H9 (cell line): Measurements from ENCODE around the gene NCAM1. TPM values are rescaled to one million over a fixed set of nuclear protein-coding genes. Genes with fewer than 3 reads are reported as not detected.

ENCODE experiments used
- DNase-seq: peaks from one replicate; pipeline ENCODE4 v3.0.0-alpha.2; 2017
- H2AFZ ChIP-seq: one replicate; pipeline ENCODE4 v1.6.1; 2013; ENCODE audit warnings: mild to moderate bottlenecking, low read length, control low read depth, moderate library complexity
- H2AK5ac ChIP-seq: 2 replicates; pipeline ENCODE4 v1.6.1; 2013; ENCODE audit warnings: low read length, control low read depth, mixed read lengths; ENCODE audit not compliant: insufficient read length
- H2BK120ac ChIP-seq: one replicate; pipeline ENCODE4 v1.6.1; 2013; ENCODE audit warnings: low read depth, mild to moderate bottlenecking, low read length, control low read depth, inconsistent platforms; ENCODE audit not compliant: poor library complexity, severe bottlenecking
- H2BK12ac ChIP-seq: 2 replicates; pipeline ENCODE4 v1.6.1; 2013; ENCODE audit warnings: low read length, control low read depth, mixed read lengths, low read depth; ENCODE audit not compliant: insufficient read length
- H2BK15ac ChIP-seq: 2 replicates; pipeline ENCODE4 v1.6.1; 2013; ENCODE audit warnings: low read depth, low read length, control low read depth
- H2BK20ac ChIP-seq: one replicate; pipeline ENCODE4 v1.6.1; 2013; ENCODE audit warnings: low read depth, mild to moderate bottlenecking, low read length, control low read depth, inconsistent platforms; ENCODE audit not compliant: poor library complexity, severe bottlenecking
- H2BK5ac ChIP-seq: 2 replicates; pipeline ENCODE4 v1.6.1; 2013; ENCODE audit warnings: low read length, control low read depth, mixed read lengths; ENCODE audit not compliant: insufficient read length
- H3K14ac ChIP-seq: 2 replicates; pipeline ENCODE4 v1.6.1; 2013; ENCODE audit warnings: low read length, control low read depth; ENCODE audit not compliant: insufficient read depth
- H3K18ac ChIP-seq: 2 replicates; pipeline ENCODE4 v1.6.1; 2013; ENCODE audit warnings: low read depth, mild to moderate bottlenecking, mixed read lengths, low read length, control low read depth; ENCODE audit not compliant: insufficient read length
- H3K23ac ChIP-seq: 2 replicates; pipeline ENCODE4 v1.6.1; 2013; ENCODE audit warnings: low read length, control low read depth, mixed read lengths, low read depth; ENCODE audit not compliant: insufficient read length
- H3K23me2 ChIP-seq: 2 replicates; pipeline ENCODE4 v1.6.1; 2013; ENCODE audit warnings: low read depth, mild to moderate bottlenecking, mixed read lengths, low read length, control low read depth; ENCODE audit not compliant: insufficient read length, poor library complexity, severe bottlenecking
- H3K27ac ChIP-seq: 2 replicates; pipeline ENCODE4 v1.5.1; 2013; ENCODE audit warnings: low read length, control low read depth, mixed read lengths, low read depth; ENCODE audit not compliant: insufficient read length
- H3K27me3 ChIP-seq: 2 replicates; pipeline ENCODE4 v1.6.1; 2013; ENCODE audit warnings: low read length, control low read depth, inconsistent platforms; ENCODE audit not compliant: insufficient read depth
- H3K4ac ChIP-seq: 2 replicates; pipeline ENCODE4 v1.6.1; 2013; ENCODE audit warnings: low read depth, mild to moderate bottlenecking, control low read depth, inconsistent platforms, low read length, moderate library complexity
- H3K4me1 ChIP-seq: 2 replicates; pipeline ENCODE4 v1.6.1; 2013; ENCODE audit warnings: low read length, control low read depth, inconsistent platforms; ENCODE audit not compliant: insufficient read depth
- H3K4me2 ChIP-seq: 2 replicates; pipeline ENCODE4 v1.6.1; 2013; ENCODE audit warnings: low read length, control low read depth, mixed read lengths; ENCODE audit not compliant: insufficient read length, insufficient read depth
- H3K56ac ChIP-seq: 2 replicates; pipeline ENCODE4 v1.6.1; 2013; ENCODE audit warnings: low read depth, mild to moderate bottlenecking, mixed read lengths, low read length, control low read depth; ENCODE audit not compliant: insufficient read length
- H3K79me1 ChIP-seq: 2 replicates; pipeline ENCODE4 v1.6.1; 2013; ENCODE audit warnings: low read depth, mild to moderate bottlenecking, moderate library complexity, low read length, control low read depth, inconsistent platforms; ENCODE audit not compliant: insufficient read depth, poor library complexity, severe bottlenecking
- H3K79me2 ChIP-seq: 2 replicates; pipeline ENCODE4 v1.6.1; 2013; ENCODE audit warnings: low read length, control low read depth, inconsistent platforms; ENCODE audit not compliant: insufficient read depth
- H3K9ac ChIP-seq: 2 replicates; pipeline ENCODE4 v1.6.1; 2013; ENCODE audit warnings: low read length, control low read depth, mixed read lengths; ENCODE audit not compliant: insufficient read length; ENCODE audit errors: extremely low read depth
- H3K9me3 ChIP-seq: one replicate; pipeline ENCODE4 v1.6.1; 2013; ENCODE audit warnings: low read depth, low read length, inconsistent platforms; ENCODE audit not compliant: control insufficient read depth
- H3T11ph ChIP-seq: one replicate; pipeline ENCODE4 v1.6.1; 2013; ENCODE audit warnings: mild to moderate bottlenecking, low read length, control low read depth, inconsistent platforms
- H4K20me1 ChIP-seq: one replicate; pipeline ENCODE4 v1.6.1; 2013; ENCODE audit not compliant: control insufficient read depth, insufficient read length, insufficient read depth
- H4K5ac ChIP-seq: 2 replicates; pipeline ENCODE4 v1.6.1; 2013; ENCODE audit warnings: low read depth, mild to moderate bottlenecking, mixed read lengths, low read length, control low read depth; ENCODE audit not compliant: insufficient read length
- H4K8ac ChIP-seq: replicated peaks from 2 replicates; pipeline ENCODE4 v1.6.1; 2013; ENCODE audit warnings: low read length, control low read depth, mixed read lengths, low read depth; ENCODE audit not compliant: insufficient read length
- H4K91ac ChIP-seq: 2 replicates; pipeline ENCODE4 v1.6.1; 2013; ENCODE audit warnings: low read depth, mild to moderate bottlenecking, moderate library complexity, mixed read lengths, low read length, control low read depth; ENCODE audit not compliant: insufficient read length
- H3K27ac Mint-ChIP-seq, 3 experiments: 2 replicates in 2 of 3; 3 replicates in 1 of 3; pipeline ENCODE4 v1.8.0; 2020 to 2021; ENCODE audit warnings: mixed read lengths in 3 of 3, mild to moderate bottlenecking in 1 of 3, moderate library complexity in 1 of 3
- H3K27me3 Mint-ChIP-seq: 2 replicates; pipeline ENCODE4 v1.8.0; 2021; ENCODE audit warnings: low read depth, mild to moderate bottlenecking, moderate library complexity, mixed read lengths
- H3K36me3 Mint-ChIP-seq, 3 experiments: 2 replicates in 2 of 3; 3 replicates in 1 of 3; pipeline ENCODE4 v1.8.0; 2020 to 2021; ENCODE audit warnings: low read depth in 3 of 3, mixed read lengths in 3 of 3; ENCODE audit not compliant: insufficient read depth in 1 of 3
- H3K4me1 Mint-ChIP-seq, 2 experiments: 2 replicates each; pipeline ENCODE4 v1.8.0; 2020; ENCODE audit warnings: mixed read lengths in 2 of 2
- H3K4me3 Mint-ChIP-seq, 2 experiments: 2 replicates in 1 of 2; 3 replicates in 1 of 2; pipeline ENCODE4 v1.8.0; 2020 to 2021; ENCODE audit warnings: mild to moderate bottlenecking in 2 of 2, mixed read lengths in 2 of 2, moderate library complexity in 1 of 2
- H3K9me3 Mint-ChIP-seq, 2 experiments: 2 replicates in 1 of 2; 3 replicates in 1 of 2; pipeline ENCODE4 v1.8.0; 2020; ENCODE audit warnings: mild to moderate bottlenecking in 2 of 2, mixed read lengths in 2 of 2, moderate library complexity in 1 of 2
- WGBS: extraction: QIAGEN DNeasy Blood & Tissue Kit; methylation state at CpG from one replicate; pipeline ENCODE4 v1.1.7; 2013; ENCODE audit warnings: missing lambda C conversion rate, low lambda C conversion rate, mixed read lengths; ENCODE audit not compliant: insufficient read length; ENCODE audit errors: extremely low coverage; 5-methylcytosine and 5-hydroxymethylcytosine counted together
- total RNA-seq: library from RNA; stranded (reverse); gene quantifications from 2 replicates; pipeline ENCODE4 v1.2.1, GENCODE V29; 2021
- TF ChIP-seq, protein P1 (sequence below): fragments of 200-600 bp; sonication (generic); conservative IDR thresholded peaks from 3 replicates; pipeline ENCODE4 v1.8.0; 2021; ENCODE audit warnings: antibody characterized with exemption, mild to moderate bottlenecking

The NCAM1 gene
- total RNA-seq, 1 experiment from 2014 or later = 2.5 TPM

DNA sequence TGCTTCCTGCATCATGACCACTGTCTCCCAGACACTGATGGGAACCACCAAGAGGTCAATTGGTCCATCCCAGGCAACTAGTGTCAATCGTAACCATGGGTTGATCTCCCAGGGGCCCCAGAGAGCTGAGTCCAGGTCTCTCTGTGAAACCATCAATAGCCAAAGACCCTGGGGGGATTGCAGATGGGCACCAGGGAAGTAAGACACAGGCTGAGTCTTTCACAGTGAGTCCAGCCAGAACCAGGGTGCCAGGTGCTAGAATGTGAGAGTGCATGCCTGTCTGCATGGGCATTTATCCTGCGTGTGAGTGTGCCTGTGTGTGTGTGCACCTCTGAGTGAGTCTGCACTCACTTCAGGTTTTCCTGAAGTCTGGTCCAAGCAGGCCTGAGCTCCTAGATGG, 307.9 kb downstream of the NCAM1 start:
- peaks cover 2 to 6% of the 10 kb centered on the region in 2 experiments for H3K4me1 Mint-ChIP-seq
- no peak for DNase-seq
- H3K14ac ChIP-seq = no peak overlapping the region
- no peaks in the 10 kb centered on the region for H3K9me3 Mint-ChIP-seq
- no peak overlapping the region for H3K18ac ChIP-seq
- no peaks in the 10 kb centered on the region; the same call in 1 of the 2 replicates for H3K27me3 Mint-ChIP-seq
- no peaks in the 10 kb centered on the region for H3K4me1 ChIP-seq
- H3K27ac ChIP-seq = no peak overlapping the region
- H3K9me3 ChIP-seq = no peaks in the 10 kb centered on the region
- no peaks in the 10 kb centered on the region for H3K27me3 ChIP-seq
- H3K4me3 Mint-ChIP-seq = no peak overlapping the region
- no peak overlapping the region for H3K27ac Mint-ChIP-seq
- H3K4ac ChIP-seq = no peak overlapping the region
- no peak overlapping the region for H4K91ac ChIP-seq
- no peak overlapping the region for H3K9ac ChIP-seq
- H3K56ac ChIP-seq = no peak overlapping the region
- no peak overlapping the region for H2BK20ac ChIP-seq
- H2BK12ac ChIP-seq = no peak overlapping the region
- no peak overlapping the region for H4K5ac ChIP-seq
- TF ChIP-seq, protein P1, sequence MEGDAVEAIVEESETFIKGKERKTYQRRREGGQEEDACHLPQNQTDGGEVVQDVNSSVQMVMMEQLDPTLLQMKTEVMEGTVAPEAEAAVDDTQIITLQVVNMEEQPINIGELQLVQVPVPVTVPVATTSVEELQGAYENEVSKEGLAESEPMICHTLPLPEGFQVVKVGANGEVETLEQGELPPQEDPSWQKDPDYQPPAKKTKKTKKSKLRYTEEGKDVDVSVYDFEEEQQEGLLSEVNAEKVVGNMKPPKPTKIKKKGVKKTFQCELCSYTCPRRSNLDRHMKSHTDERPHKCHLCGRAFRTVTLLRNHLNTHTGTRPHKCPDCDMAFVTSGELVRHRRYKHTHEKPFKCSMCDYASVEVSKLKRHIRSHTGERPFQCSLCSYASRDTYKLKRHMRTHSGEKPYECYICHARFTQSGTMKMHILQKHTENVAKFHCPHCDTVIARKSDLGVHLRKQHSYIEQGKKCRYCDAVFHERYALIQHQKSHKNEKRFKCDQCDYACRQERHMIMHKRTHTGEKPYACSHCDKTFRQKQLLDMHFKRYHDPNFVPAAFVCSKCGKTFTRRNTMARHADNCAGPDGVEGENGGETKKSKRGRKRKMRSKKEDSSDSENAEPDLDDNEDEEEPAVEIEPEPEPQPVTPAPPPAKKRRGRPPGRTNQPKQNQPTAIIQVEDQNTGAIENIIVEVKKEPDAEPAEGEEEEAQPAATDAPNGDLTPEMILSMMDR = no peak
- H3K23me2 ChIP-seq = no peaks in the 10 kb centered on the region
- H3K36me3 Mint-ChIP-seq = no peaks in the 10 kb centered on the region
- H2AK5ac ChIP-seq = no peak overlapping the region
- no peak overlapping the region for H3K23ac ChIP-seq
- H2BK5ac ChIP-seq = no peak overlapping the region
- no CpG with 5 or more reads among the region's 2 CpGs for WGBS
- H2BK15ac ChIP-seq = no peak overlapping the region
- no peaks in the 10 kb centered on the region for H3K79me1 ChIP-seq
- H3T11ph ChIP-seq = no peak overlapping the region
- no peak overlapping the region for H4K8ac ChIP-seq
- H3K79me2 ChIP-seq = no peaks in the 10 kb centered on the region
- no peak overlapping the region for H3K4me2 ChIP-seq
- H2AFZ ChIP-seq = no peak overlapping the region
- no peaks in the 10 kb centered on the region for H4K20me1 ChIP-seq
- no peak overlapping the region for H2BK120ac ChIP-seq
